ENCODE results near the gene FAM229B.

The FAM229B gene

DNA sequence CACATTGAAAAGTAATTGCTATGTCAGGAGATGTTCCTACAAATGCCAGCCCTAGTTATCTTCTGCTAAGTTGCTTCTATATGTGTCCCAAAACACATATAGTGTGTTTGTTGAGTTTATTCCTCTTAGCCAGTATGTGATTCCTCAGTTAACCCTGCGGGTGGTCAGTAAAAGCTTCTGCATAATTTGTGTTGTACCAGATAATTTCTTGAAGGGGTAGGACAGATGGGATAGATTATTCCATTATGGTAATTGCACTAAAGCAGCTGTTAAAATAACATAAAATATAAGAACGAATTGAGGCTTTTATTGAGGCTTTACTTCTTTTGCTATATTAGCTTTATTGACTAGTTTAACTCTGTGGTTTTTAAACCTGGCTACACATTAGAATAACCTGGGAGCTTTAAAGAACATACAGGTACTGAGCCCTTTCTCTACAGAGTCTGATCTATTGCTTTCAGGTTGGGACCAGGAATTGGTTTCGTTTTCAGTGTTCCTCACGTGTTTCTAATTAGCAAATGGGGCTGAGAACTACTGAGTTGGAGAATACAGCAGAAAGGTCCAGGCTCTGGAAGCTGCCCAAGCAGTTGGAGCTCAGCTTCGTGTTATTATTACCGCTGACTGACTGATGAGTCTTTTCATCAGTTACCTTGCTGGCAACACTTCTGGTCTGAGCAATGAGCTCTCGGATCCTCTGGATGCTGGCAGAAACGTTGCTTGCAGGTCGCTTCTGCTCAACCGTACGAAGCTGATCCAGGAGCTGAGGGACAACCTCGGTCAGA lies 56.9 kb downstream of the FAM229B start:
- DNase-seq (ENCODE audit: low read depth), result no peak

DNA sequence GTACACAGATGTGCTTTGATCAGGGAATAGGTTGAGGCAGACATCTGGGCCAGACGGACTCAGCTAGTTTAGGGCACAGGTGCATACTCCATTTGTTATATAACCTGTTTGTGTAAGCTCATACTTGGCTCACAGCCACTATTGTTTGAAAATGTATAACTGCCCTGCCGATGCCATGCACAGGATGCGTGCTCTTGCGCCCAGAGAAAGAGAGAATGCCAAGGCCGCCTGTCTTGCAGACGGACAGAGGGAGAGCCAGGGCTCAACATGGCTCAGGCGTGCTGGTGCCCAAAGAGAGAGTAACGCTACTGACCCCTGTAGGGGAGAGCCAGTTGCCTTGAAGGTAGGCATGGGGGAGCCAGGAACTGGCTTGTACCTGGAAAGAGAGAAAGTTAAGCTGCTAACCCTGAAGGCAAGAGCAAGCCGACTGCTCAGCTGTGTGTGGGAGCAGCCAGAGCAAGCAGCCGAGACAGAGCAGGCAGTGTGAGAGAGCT lies 57.7 kb downstream of the FAM229B start:
- DNase-seq (ENCODE audit: low read depth), result no peak

DNA sequence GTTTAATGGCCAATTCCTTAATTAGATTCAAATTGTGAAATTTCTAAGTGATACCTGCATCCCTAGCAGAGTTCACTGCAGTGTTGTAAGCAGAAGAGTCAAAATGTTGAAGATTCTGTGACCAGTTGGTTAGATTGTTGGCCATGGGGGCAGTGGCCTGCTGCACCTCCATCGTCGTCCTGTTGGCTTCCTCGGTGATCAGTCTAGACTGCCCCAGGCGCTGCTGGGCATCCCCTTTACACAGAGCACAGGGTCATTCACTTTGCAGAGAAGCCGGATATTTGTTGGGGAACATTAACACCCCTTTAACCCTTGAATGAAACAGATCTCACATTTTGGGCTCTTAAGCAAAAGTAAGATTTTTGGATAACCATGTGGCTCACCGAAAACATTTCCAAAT lies 60.7 kb downstream of the FAM229B start:
- DNase-seq (ENCODE audit: low read depth), result no peak

DNA sequence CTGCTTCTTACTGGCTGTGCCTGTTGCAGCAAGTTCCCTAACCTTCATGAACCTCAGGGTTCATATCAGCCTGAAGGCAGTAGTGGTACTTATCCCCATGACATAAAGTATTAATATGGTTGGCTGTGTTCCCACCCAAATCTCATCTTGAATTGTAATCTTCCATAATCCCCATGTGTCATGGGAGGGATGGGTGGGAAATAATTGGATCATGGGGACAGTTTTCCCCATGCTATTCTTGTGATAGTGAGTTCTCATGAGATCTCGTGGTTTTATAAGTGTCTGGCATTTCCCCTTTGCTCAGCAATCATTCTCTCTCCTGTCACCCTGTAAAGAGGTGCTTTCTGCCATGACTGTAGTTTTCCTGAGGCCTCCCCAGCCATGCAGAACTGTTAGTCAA lies 61.8 kb downstream of the FAM229B start:
- DNase-seq (ENCODE audit: low read depth), result no peak

DNA sequence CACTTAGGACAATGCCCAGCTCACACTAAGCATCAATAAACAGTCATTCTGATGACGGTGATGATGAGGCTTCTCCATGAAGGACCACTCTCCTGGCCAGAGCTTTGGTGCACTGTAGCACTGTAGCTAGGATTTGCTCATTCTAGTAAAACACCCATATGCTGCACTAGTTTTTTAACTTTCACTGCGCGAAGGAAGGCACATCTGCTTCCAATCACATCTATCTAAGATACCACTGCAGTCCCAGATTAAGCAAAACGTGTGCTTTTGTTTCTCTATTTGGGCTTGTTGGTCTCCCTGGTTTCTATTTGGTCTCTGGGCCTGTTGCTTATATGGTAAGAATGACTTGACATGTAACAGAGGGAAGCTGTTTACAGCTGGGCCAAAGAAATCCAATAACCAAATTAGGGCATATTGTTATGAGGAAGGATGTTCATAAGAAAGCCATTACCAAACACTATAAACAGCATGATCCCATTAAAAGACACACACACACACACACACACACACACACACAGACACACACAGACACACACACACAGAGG lies 62.4 kb downstream of the FAM229B start:
- no peak for DNase-seq (ENCODE audit: low read depth)

DNA sequence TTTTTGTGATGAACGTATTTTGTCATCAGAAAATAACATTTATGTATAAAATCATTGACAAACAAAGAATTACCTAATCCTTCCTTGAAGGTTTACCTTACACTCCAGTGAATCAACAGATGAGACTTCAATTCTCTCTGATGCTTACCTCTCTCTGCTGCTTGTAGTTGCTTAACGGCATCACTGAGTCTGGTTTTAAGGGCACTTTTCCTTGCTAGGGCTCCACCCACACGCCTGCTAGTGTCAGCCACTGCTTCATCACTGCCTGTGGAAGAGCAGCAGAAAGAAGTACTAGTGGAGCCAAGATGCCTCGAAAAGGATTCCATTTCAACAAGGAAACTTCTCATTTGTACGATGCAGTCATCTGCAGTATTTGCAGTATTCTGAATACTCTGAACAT lies 63.0 kb downstream of the FAM229B start:
- no peak for DNase-seq (ENCODE audit: low read depth)
